GM19238 (cell line): Measurements from ENCODE around the gene FAM219A.
"Not testable (repeated sequence)": the region's sequence is repeated elsewhere in the genome, so short reads cannot be mapped to it uniquely, and the experiment has no call there.

Experiments used
- DNase-seq: peaks from one replicate; pipeline ENCODE4 v3.0.0; 2011; ENCODE audit warnings: low spot score; ENCODE audit not compliant: insufficient read length

Gene FAM219A

GRCh38 chr9:34378376-34379060, 79.9 kb downstream of the FAM219A start:
- no peak for DNase-seq

DNA sequence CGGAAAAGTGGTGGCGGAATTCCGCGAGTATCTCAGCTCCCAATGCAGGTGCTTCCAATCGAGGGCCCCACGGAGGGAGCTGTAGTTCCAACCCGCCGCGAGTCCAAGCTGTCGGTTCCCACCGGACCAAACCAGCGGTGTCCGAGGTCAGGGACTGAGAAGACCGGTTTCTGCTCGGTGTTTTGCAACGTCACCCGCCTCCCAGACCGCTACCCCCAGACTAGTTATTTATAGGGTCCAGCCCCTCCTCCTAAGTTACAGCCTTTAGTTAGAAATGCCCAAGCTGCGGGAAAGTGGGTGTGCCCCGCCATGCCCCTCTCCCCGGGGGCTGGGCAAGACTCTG, 81.0 kb downstream of the FAM219A start:
- DNase-seq: no peak

- peak; percentile 96 for DNase-seq
These were observed 81.6 kb downstream of the FAM219A start, which contains the start of gene MYORG for GRCh38 chr9:34376596-34377403. Gene MYORG, minus strand, starts transcription at chr9:34376898. Its CDS starts 3,955 bp downstream, at chr9:34372943.

DNA sequence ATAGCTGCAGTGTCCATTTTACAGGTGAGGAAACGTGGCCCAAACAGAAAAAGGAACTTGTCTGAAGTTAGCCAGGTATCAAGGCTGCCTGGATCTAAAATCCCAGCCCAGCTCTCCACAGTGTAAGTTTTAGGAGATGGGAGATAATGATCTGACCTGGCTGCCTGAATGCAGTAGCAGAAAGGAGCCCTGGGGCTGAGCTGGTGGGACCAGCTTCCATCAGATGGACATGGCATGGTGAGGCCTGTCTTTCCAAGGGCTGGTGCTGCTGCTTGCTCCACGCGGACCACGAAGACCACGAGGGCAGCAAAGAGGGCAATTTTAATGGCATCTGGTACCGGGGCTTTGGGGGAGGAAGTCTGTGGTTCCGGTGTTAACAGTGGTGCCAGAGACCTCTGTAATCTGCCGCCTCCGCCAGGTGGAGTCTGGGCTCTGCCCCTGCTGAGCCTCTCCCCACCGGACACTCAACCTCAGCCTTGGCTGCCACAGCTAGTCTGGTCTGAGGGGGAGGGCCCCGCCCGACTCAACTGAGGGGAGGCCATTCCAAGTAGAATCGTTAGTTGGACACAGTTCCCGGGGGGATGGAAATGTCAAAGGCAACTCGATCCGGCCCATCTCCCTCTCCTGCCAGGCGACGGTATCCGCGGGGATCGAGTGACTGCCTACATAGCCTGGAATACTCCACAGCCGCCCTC, 82.3 kb downstream of the FAM219A start:
- DNase-seq: peak; percentile 51

DNA sequence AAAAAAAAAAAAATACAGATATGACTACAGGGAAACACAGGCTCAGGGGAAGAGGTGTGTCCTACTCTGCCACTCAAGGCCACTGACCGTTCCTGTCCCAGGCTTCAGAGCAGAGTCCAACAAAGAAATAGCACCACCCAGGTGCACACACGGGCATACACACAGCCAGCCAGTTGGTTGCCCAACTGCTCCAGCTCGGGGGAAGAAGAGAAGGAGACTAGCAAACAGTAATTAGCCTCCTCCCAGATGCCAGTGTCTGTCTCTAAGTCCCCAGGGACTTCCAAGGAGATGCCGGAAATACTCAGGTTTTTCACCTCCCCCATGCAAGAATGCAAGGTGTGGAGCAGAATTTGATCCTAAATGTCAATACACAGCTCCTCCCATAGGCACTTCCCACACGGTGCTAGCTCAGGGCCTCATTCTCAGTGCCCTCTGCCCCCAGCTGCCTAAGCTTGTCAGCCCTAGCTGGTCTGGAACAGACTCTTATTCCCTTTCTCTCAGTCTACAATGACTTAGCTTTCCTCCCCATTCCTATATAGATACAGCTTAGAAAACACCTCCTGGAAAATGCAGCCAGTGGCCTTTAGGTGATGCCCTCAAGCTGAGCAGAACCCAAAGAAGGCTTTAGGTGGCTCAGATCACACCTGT, 83.3 kb downstream of the FAM219A start:
- no peak for DNase-seq

DNA sequence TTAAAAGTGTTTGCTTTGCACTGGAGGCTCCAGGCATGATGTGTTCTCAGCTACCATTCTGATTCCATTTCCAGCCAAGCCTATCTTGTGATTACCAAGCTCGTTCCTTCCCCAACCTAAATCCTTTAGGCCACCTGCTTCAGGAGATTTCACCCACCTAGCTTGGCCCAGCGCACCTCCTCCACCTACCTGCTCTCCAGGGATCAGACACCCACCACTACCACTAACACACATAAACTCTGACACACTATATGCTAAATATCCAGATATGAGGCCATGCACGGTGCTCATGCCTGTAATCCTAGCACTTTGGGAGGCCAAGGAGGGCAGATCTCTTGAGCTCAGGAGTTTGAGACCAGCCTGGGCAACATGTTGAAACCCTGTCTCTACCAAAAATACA, 84.0 kb downstream of the FAM219A start:
- no peak for DNase-seq

- no peak for DNase-seq
These were observed 84.6 kb downstream of the FAM219A start for GRCh38 chr9:34373749-34374148.

DNA sequence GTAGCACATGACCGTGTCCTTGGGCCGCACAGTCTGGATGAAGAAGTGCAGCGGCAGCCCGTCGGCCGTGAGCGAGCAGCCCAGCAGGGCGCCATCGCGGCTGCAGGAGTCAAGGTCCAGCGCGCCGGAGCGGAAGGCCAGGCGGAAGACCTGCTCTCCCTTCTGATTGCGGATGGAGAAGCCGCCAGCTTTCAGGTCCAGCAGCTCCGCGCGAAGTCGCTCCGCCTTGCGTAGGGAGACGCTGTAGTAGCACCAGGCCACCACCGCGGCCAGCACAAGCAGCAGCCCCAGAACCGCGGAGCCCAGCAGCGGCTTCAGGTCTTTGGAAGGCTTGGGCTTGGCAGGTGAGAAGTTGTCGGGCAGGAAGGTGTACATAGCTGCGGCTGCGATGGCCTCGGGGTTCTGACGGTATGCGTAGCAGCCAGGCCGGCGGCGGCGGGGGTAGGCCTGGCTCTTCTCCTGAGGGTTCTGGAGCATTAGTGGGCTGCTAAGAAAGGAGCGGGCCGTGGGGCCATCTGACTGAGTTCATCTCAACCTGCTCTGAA, 85.8 kb downstream of the FAM219A start:
- DNase-seq: no peak

GRCh38 chr9:34371886-34372466, 86.4 kb downstream of the FAM219A start:
- no peak for DNase-seq

DNA sequence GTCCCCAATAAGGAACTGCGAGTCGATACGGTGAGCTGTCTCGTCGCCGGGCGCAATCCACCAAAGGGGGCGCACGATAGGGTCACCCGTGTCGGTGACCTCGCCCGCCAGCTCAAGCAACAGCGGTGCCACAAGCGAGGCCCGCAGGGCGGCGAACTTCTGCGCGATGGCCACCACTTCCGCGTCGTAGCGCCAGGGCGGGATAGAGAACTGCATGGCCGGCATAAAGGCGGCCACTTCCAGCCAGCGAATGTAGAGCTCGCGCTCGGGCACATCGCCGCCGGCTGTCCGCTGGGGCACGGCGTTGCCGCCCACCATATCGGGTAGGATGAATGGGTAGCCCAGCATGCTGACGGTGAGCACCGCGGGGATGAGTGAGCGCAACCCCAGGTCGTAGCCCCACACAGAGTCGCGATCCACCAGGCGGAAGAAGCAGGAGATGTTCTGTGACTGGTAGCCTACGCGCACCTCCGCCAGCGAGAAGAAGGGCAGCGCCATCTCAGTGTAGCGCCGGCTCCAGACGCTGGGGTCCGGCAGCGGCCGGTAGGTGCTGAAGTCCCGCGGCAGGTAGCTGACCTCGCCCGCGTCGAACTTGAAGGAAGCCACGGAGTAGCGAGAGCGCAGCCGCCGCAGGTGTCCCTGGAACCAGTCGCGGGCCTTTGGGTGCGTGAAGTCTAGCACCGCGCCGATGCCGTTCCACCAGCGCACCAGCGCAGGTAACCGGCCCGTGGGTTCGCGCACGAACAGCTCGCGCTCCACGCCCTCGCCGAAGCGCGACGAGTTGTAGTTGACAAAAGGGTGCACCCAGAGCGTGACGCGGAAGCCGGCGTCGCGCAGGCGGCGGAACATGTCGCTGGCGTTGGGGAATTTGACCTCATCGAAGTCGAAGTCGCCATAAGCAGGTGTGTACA, 87.1 kb downstream of the FAM219A start:
- no peak for DNase-seq

DNA sequence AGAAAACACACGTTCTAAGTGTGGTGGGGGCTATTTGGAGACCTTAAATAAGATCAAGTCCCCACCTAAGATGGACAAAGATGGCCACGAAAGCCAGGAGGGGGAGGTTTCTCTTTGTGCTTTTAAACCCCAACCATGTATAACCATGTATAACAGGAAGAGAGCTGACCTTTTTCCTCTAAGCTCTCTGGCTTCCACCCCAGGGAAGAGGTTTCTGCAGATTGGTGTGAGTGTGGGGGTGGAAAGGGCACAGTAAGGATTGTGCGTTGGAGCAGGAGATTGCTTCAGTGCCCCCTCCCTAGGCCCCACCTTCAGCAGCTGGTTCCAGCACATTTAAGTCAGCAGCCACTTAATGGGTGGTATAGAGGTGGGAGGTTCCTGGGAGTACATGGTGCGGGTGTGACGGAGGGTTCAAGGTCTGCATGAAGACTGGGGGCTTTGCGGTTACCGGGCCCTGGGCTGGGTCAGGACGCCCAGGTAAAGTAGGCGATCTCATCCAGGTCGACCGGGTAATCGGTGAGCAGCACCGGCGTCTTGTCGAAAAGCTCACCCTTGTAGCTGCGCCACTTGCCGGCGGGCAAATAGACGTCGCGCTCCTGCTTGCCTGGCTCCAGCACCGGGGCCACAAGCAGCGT, 87.9 kb downstream of the FAM219A start:
- DNase-seq: no peak

GRCh38 chr9:34369636-34370035, 88.7 kb downstream of the FAM219A start:
- no peak for DNase-seq

DNA sequence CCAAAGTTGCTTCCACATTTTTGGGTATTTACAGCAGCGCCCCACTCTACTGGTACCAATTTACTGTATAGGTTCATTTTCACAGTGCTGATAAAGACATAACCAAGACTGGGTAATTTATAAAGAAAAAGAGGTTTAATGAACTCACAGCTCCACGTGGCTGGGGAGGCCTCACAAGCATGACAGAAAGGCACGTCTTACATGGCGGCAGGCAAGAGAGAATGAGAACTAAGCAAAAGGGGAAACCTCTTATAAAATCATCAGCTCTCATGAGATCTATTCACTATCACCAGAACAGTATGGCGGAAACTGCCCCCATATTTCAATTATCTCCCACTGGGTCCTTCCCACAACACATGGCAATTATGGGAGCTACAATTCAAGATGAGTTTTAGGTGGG, 89.6 kb downstream of the FAM219A start:
- not testable (repeated sequence) for DNase-seq

DNA sequence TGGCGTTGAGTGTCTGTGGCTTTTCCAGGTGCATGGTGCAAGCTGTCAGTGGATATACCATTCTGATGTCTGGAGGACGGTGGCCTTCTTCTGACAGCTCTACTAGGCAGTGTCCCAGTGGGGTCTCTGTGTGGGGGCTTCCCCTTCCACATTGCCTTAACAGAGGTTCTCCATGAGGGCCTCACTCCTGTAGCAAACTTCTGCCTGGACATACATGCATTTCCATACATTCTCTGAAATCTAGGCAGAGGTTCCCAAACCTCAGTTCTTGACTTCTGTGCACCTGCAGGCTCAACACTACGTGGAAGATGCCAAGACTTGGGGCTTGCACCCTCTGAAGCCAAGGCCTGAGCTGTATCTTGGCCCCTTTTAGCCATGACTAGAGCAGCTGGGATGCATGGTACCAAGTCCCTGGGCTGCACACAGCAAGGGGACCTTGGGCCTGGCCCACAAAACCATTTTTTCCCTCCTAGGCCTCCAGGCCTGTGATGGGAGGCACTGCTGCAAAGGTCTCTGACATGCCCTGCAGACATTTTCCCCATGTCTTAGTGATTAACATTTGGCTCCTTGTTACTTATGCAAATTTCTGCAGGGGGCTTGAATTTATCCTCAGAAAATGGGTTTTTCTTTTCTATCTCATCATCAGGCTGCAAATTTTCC, 90.5 kb downstream of the FAM219A start:
- DNase-seq: not testable (repeated sequence)

DNA sequence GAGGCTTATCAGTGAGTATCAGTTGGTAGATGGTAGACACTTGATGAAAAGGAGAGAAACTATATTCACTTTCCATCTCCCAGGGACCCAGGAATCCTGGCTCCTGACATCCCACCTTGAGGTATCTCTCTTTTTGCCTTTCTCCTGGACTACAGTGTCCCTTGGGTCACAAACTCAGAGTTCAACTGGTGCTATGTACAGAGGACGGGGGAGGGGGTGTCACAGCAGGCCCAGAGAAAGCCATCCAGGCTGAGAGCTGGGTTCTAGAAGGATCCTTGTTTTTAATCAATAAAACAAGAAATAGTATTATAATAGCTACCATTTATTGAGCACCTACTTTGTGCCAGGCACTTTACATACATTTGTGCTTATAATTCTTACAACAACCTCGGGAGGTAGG, 92.0 kb downstream of the FAM219A start:
- DNase-seq: no peak

GRCh38 chr9:34365282-34365681, 93.1 kb downstream of the FAM219A start:
- DNase-seq: no peak

GRCh38 chr9:34363619-34364351, 94.6 kb downstream of the FAM219A start:
- no peak for DNase-seq

- no peak for DNase-seq
These were observed 95.7 kb downstream of the FAM219A start for GRCh38 chr9:34362614-34363214.
